Liver (tissue), 3 donors: Measurements from ENCODE around the gene HEMGN.

ENCODE experiments used
- EGR1 ChIP-seq, 2 donors: IDR thresholded peaks; 2 replicates each; pipeline ENCODE4 v1.6.1; 2016 to 2018; ENCODE audit warnings: antibody characterized with exemption in 2 of 2, low read depth in 2 of 2
- FOXA1 ChIP-seq: IDR thresholded peaks from 2 replicates; pipeline ENCODE4 v1.6.1; 2016; ENCODE audit warnings: antibody characterized with exemption
- GABPA ChIP-seq, 2 donors: IDR thresholded peaks in 1 of 2; conservative IDR thresholded peaks in 1 of 2; 2 replicates each; pipeline ENCODE4 v1.6.1; 2016; ENCODE audit warnings: antibody characterized with exemption in 2 of 2, mild to moderate bottlenecking in 1 of 2, moderate library complexity in 1 of 2
- HNF4A ChIP-seq, 2 donors: conservative IDR thresholded peaks; 2 replicates each; pipeline ENCODE4 v1.6.1; 2016; ENCODE audit warnings: antibody characterized with exemption in 2 of 2, mild to moderate bottlenecking in 2 of 2
- RAD21 ChIP-seq, 2 donors: IDR thresholded peaks; 2 replicates each; pipeline ENCODE4 v1.6.1; 2016; ENCODE audit warnings: antibody characterized with exemption in 2 of 2, mild to moderate bottlenecking in 2 of 2
- RXRA ChIP-seq, 2 donors: IDR thresholded peaks; 2 replicates each; pipeline ENCODE4 v1.6.1; 2017 to 2018; ENCODE audit warnings: antibody characterized with exemption in 2 of 2, mild to moderate bottlenecking in 1 of 2
- TAF1 ChIP-seq: conservative IDR thresholded peaks from 2 replicates; pipeline ENCODE4 v1.6.1; 2016; ENCODE audit warnings: antibody characterized with exemption, mild to moderate bottlenecking
- YY1 ChIP-seq: IDR thresholded peaks from 2 replicates; pipeline ENCODE4 v1.6.1; 2016; ENCODE audit warnings: antibody characterized with exemption, mild to moderate bottlenecking
- TF ChIP-seq, protein P1 (sequence below): IDR thresholded peaks from 2 replicates; pipeline ENCODE4 v1.6.1; 2016; ENCODE audit warnings: antibody characterized with exemption
- TF ChIP-seq, protein P2 (sequence below): fragments of 150-350 bp; IDR thresholded peaks from 2 replicates; pipeline ENCODE4 v1.5.1; 2017; ENCODE audit warnings: improper control_type of control experiment, low read depth, low read length; ENCODE audit not compliant: missing input control
- TF ChIP-seq, protein P3 (sequence below): IDR thresholded peaks from 2 replicates; pipeline ENCODE4 v1.6.1; 2016; ENCODE audit warnings: antibody characterized with exemption, mild to moderate bottlenecking
- TF ChIP-seq, protein P4 (sequence below): IDR thresholded peaks from 2 replicates; pipeline ENCODE4 v1.6.1; 2016; ENCODE audit warnings: antibody characterized with exemption
- TF ChIP-seq, protein P5 (sequence below): IDR thresholded peaks from 2 replicates; pipeline ENCODE4 v1.6.1; 2016; ENCODE audit warnings: antibody characterized with exemption
- donor health status: healthy.
- donor health status: healthy.

DNA sequence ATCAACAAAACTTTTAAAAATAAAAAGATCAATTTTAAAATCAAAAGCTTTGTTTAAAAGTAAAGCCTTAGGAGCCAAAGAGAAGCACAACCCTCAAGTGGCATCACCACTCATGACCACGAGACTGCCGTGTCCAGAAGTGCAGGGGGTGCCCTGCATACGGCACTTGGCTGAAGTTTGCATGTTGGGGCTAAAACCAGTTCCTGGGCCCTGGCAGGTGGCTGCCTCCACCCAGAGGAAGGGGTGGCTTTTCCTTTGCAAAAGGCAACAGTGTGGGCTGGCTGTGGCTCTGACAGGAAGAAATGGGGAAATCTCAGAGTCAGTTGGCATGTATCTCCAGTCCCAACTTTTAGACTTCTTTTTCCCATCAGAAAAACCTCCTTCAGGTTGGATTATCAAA, 30.9 kb downstream of the HEMGN start:
- TF ChIP-seq, protein P1, sequence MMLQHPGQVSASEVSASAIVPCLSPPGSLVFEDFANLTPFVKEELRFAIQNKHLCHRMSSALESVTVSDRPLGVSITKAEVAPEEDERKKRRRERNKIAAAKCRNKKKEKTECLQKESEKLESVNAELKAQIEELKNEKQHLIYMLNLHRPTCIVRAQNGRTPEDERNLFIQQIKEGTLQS, result no peak
- TF ChIP-seq FOXA1 (no peak), RXRA (IDR thresholded peaks at IDR 0.05) (no peak), YY1 (no peak), TAF1 (no peak), RAD21 (IDR thresholded peaks at IDR 0.05) (no peak), HNF4A (conservative IDR thresholded peaks at IDR 0.05) (no peak), GABPA (IDR thresholded peaks at IDR 0.05 in 1 of 2, conservative IDR thresholded peaks at IDR 0.05 in 1 of 2) (no peak), EGR1 (IDR thresholded peaks at IDR 0.05; ENCODE audit: low read depth in 2 of 2) (no peak)
- TF ChIP-seq, protein P2, sequence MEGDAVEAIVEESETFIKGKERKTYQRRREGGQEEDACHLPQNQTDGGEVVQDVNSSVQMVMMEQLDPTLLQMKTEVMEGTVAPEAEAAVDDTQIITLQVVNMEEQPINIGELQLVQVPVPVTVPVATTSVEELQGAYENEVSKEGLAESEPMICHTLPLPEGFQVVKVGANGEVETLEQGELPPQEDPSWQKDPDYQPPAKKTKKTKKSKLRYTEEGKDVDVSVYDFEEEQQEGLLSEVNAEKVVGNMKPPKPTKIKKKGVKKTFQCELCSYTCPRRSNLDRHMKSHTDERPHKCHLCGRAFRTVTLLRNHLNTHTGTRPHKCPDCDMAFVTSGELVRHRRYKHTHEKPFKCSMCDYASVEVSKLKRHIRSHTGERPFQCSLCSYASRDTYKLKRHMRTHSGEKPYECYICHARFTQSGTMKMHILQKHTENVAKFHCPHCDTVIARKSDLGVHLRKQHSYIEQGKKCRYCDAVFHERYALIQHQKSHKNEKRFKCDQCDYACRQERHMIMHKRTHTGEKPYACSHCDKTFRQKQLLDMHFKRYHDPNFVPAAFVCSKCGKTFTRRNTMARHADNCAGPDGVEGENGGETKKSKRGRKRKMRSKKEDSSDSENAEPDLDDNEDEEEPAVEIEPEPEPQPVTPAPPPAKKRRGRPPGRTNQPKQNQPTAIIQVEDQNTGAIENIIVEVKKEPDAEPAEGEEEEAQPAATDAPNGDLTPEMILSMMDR, result no peak
- TF ChIP-seq, protein P3, sequence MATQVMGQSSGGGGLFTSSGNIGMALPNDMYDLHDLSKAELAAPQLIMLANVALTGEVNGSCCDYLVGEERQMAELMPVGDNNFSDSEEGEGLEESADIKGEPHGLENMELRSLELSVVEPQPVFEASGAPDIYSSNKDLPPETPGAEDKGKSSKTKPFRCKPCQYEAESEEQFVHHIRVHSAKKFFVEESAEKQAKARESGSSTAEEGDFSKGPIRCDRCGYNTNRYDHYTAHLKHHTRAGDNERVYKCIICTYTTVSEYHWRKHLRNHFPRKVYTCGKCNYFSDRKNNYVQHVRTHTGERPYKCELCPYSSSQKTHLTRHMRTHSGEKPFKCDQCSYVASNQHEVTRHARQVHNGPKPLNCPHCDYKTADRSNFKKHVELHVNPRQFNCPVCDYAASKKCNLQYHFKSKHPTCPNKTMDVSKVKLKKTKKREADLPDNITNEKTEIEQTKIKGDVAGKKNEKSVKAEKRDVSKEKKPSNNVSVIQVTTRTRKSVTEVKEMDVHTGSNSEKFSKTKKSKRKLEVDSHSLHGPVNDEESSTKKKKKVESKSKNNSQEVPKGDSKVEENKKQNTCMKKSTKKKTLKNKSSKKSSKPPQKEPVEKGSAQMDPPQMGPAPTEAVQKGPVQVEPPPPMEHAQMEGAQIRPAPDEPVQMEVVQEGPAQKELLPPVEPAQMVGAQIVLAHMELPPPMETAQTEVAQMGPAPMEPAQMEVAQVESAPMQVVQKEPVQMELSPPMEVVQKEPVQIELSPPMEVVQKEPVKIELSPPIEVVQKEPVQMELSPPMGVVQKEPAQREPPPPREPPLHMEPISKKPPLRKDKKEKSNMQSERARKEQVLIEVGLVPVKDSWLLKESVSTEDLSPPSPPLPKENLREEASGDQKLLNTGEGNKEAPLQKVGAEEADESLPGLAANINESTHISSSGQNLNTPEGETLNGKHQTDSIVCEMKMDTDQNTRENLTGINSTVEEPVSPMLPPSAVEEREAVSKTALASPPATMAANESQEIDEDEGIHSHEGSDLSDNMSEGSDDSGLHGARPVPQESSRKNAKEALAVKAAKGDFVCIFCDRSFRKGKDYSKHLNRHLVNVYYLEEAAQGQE, result no peak
- TF ChIP-seq, protein P4, sequence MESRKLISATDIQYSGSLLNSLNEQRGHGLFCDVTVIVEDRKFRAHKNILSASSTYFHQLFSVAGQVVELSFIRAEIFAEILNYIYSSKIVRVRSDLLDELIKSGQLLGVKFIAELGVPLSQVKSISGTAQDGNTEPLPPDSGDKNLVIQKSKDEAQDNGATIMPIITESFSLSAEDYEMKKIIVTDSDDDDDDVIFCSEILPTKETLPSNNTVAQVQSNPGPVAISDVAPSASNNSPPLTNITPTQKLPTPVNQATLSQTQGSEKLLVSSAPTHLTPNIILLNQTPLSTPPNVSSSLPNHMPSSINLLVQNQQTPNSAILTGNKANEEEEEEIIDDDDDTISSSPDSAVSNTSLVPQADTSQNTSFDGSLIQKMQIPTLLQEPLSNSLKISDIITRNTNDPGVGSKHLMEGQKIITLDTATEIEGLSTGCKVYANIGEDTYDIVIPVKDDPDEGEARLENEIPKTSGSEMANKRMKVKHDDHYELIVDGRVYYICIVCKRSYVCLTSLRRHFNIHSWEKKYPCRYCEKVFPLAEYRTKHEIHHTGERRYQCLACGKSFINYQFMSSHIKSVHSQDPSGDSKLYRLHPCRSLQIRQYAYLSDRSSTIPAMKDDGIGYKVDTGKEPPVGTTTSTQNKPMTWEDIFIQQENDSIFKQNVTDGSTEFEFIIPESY, result no peak
- TF ChIP-seq, protein P5, sequence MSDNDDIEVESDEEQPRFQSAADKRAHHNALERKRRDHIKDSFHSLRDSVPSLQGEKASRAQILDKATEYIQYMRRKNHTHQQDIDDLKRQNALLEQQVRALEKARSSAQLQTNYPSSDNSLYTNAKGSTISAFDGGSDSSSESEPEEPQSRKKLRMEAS, result no peak
